PFSK-1 (cell line): ENCODE results near the gene ADGRG7.

Source experiments
- FOXP2 ChIP-seq: optimal IDR thresholded peaks from 2 replicates; pipeline ENCODE3; 2011; ENCODE audit warnings: borderline replicate concordance, control low read depth, inconsistent platforms; ENCODE audit not compliant: insufficient read depth; ENCODE audit errors: extremely low read length, extremely low read depth
- POLR2AphosphoS5 ChIP-seq: IDR thresholded peaks from 2 replicates; pipeline ENCODE4 v1.6.1; 2012; ENCODE audit warnings: low read depth, mild to moderate bottlenecking, control low read depth, low read length, moderate library complexity
- SIN3A ChIP-seq: IDR thresholded peaks from 2 replicates; pipeline ENCODE4 v1.6.1; 2012; ENCODE audit warnings: mild to moderate bottlenecking, low read length, moderate library complexity, borderline replicate concordance; ENCODE audit not compliant: insufficient read depth
- TAF1 ChIP-seq: IDR thresholded peaks from 2 replicates; pipeline ENCODE4 v1.6.1; 2012; ENCODE audit warnings: low read length, control low read depth, borderline replicate concordance; ENCODE audit not compliant: insufficient read depth
- TF ChIP-seq, protein P1 (sequence below), 2 experiments: IDR thresholded peaks; 2 replicates each; pipeline versions ENCODE4 v1.6.1 to v1.8.0; 2011 to 2012; ENCODE audit warnings: low read depth in 2 of 2, low read length in 2 of 2, control low read depth in 1 of 2, inconsistent platforms in 1 of 2, mild to moderate bottlenecking in 1 of 2, moderate library complexity in 1 of 2; ENCODE audit not compliant: insufficient read depth in 1 of 2

Gene ADGRG7

DNA sequence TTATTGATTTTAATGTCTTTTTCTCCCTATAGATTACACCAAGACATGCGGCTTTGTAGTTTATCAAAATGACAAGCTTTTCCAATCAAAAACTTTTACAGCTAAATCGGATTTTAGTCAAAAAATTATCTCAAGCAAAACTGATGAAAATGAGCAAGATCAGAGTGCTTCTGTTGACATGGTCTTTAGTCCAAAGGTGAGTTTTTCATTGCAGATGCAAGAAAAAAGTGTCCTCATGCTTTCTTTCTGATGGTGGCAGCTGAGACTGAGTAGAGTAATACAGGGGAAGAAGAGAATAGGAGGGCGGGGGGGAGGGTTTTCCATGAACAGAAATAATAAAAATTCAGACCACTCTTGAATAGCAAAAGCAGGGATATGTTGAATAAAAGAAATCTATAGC is 36.5 kb downstream of the ADGRG7 start:
- TF ChIP-seq TAF1: no peak
- TF ChIP-seq, protein P1, sequence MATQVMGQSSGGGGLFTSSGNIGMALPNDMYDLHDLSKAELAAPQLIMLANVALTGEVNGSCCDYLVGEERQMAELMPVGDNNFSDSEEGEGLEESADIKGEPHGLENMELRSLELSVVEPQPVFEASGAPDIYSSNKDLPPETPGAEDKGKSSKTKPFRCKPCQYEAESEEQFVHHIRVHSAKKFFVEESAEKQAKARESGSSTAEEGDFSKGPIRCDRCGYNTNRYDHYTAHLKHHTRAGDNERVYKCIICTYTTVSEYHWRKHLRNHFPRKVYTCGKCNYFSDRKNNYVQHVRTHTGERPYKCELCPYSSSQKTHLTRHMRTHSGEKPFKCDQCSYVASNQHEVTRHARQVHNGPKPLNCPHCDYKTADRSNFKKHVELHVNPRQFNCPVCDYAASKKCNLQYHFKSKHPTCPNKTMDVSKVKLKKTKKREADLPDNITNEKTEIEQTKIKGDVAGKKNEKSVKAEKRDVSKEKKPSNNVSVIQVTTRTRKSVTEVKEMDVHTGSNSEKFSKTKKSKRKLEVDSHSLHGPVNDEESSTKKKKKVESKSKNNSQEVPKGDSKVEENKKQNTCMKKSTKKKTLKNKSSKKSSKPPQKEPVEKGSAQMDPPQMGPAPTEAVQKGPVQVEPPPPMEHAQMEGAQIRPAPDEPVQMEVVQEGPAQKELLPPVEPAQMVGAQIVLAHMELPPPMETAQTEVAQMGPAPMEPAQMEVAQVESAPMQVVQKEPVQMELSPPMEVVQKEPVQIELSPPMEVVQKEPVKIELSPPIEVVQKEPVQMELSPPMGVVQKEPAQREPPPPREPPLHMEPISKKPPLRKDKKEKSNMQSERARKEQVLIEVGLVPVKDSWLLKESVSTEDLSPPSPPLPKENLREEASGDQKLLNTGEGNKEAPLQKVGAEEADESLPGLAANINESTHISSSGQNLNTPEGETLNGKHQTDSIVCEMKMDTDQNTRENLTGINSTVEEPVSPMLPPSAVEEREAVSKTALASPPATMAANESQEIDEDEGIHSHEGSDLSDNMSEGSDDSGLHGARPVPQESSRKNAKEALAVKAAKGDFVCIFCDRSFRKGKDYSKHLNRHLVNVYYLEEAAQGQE (IDR thresholded peaks at IDR 0.05; ENCODE audit: insufficient read depth in 1 of 2, low read depth in 2 of 2, low read length in 2 of 2): no peak
- no peak for TF ChIP-seq FOXP2
- TF ChIP-seq SIN3A: no peak
- no peak for TF ChIP-seq POLR2AphosphoS5

GRCh38 chr3:100647171-100647570 is 37.8 kb downstream of the ADGRG7 start:
- TF ChIP-seq TAF1 (no peak), SIN3A (no peak), POLR2AphosphoS5 (no peak), FOXP2 (no peak)
- TF ChIP-seq, protein P1 (IDR thresholded peaks at IDR 0.05; ENCODE audit: insufficient read depth in 1 of 2, low read depth in 2 of 2, low read length in 2 of 2): no peak

- TF ChIP-seq, protein P1 (IDR thresholded peaks at IDR 0.05; ENCODE audit: insufficient read depth in 1 of 2, low read depth in 2 of 2, low read length in 2 of 2): no peak
- no peak for TF ChIP-seq TAF1
- TF ChIP-seq SIN3A: no peak
Measured at GRCh38 chr3:100647657-100648056, 38.3 kb downstream of the ADGRG7 start.

DNA sequence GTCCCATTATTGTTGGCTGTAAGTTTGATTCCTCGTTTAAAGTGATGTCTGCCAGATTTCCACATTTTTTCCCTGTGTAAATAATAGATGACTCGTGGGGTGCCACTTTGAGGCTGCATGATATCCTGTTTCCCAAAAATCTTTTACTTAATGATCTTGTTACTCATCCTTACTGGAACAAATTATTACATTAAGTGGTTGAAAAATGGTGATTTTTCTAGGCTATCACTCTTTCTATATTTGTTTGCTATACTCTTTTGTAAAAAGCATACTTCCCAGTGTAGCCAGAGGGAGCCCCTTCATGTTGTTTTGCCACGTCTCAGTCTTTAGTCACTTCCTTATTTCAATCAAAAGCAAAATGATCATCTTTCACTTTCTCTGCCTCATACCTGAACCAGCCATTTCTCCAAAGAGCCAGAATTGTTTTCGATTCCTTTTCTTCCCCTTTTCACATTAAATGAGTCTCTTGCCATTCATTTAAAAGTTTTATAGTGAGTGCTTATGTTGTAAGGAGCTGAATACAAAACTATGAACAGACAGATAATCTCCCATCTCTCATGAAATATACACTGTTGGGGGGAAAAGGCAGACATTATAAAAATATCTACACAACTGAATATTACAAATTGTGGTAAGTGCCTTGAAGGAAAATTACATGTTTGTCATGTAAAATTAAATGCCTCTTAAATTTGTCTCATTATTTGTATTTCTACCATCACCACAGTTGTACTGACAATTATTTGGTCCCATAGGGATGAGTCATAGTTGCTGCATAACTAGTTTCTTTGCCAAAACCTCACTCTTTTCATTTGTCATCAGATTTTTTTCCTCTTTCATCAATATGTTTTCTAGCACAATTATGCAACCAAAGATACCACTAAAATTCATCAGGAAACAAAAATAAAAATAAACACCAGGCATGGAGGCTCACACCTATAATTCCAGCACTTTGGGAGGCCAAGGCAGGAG is 41.5 kb downstream of the ADGRG7 start:
- no peak for TF ChIP-seq TAF1
- no peak for TF ChIP-seq FOXP2
- TF ChIP-seq POLR2AphosphoS5: no peak
- TF ChIP-seq, protein P1 (IDR thresholded peaks at IDR 0.05; ENCODE audit: insufficient read depth in 1 of 2, low read depth in 2 of 2, low read length in 2 of 2): no peak
- no peak for TF ChIP-seq SIN3A
